WTC11 (cell line): Measurements from ENCODE around the gene TBC1D1. TPM values are rescaled to one million over a fixed set of nuclear protein-coding genes. Genes with fewer than 3 reads are reported as not detected.

ENCODE experiments used
- ATAC-seq: fragments of 200-7000 bp; cut with Tn5 transposase; 2 replicates; pipeline ENCODE4 v1.10.0; 2021; ENCODE audit warnings: mild to moderate bottlenecking, moderate library complexity
- CTCF ChIA-PET: fragments of 300-600 bp; sonication (Branson Sonifier 250); formaldehyde crosslinking; loops from one replicate; lab custom pipeline; 2021; ENCODE audit warnings: antibody characterized with exemption; lab: Charles Lee
- POLR2A ChIA-PET: fragments of 350-600 bp; sonication (Branson Sonifier 250); formaldehyde crosslinking; loops from one replicate; lab custom pipeline; 2021; ENCODE audit warnings: antibody characterized with exemption; lab: Charles Lee
- DNase-seq: peaks from one replicate; pipeline ENCODE4 v3.0.0; 2021; ENCODE audit warnings: low spot score
- H3K27ac Mint-ChIP-seq: 2 replicates; pipeline ENCODE4 v1.8.0; 2021; ENCODE audit warnings: mixed read lengths
- H3K27me3 Mint-ChIP-seq: 2 replicates; pipeline ENCODE4 v1.8.0; 2021; ENCODE audit warnings: low read depth, mild to moderate bottlenecking, moderate library complexity, mixed read lengths
- H3K36me3 Mint-ChIP-seq: 2 replicates; pipeline ENCODE4 v1.8.0; 2021; ENCODE audit warnings: mixed read lengths
- H3K4me1 Mint-ChIP-seq: 2 replicates; pipeline ENCODE4 v1.8.0; 2022; ENCODE audit warnings: mixed read lengths
- H3K4me3 Mint-ChIP-seq: 2 replicates; pipeline ENCODE4 v1.8.0; 2021; ENCODE audit warnings: mild to moderate bottlenecking, moderate library complexity, mixed read lengths
- H3K9me3 Mint-ChIP-seq: 2 replicates; pipeline ENCODE4 v1.8.0; 2021; ENCODE audit warnings: mixed read lengths
- CREM ChIP-seq: sonication (generic); formaldehyde crosslinking; IDR thresholded peaks from 2 replicates; pipeline ENCODE4 v1.8.1; 2022; ENCODE audit warnings: mild to moderate bottlenecking, missing genetic modification reagents, moderate library complexity
- ESRRA ChIP-seq: sonication (generic); formaldehyde crosslinking; IDR thresholded peaks from 2 replicates; pipeline ENCODE4 v1.8.1; 2022; ENCODE audit warnings: mild to moderate bottlenecking, missing genetic modification reagents, borderline replicate concordance
- FOXK1 ChIP-seq: sonication (generic); formaldehyde crosslinking; IDR thresholded peaks from 2 replicates; pipeline ENCODE4 v1.8.0; 2022; ENCODE audit warnings: mild to moderate bottlenecking, moderate library complexity, missing genetic modification reagents
- GTF2I ChIP-seq: fragments of 250-450 bp; sonication (Bioruptor Pico); conservative IDR thresholded peaks from 2 replicates; pipeline ENCODE4 v1.4.0; 2021; ENCODE audit warnings: mild to moderate bottlenecking
- JUN ChIP-seq: sonication (generic); formaldehyde crosslinking; IDR thresholded peaks from 2 replicates; pipeline ENCODE4 v1.8.0; 2023; ENCODE audit warnings: mild to moderate bottlenecking, missing genetic modification reagents
- MXD4 ChIP-seq: fragments of 250-450 bp; sonication (Bioruptor Pico); IDR thresholded peaks from 2 replicates; pipeline ENCODE4 v1.8.0; 2021; ENCODE audit warnings: mild to moderate bottlenecking, moderate library complexity, borderline replicate concordance
- NR1H2 ChIP-seq: sonication (generic); formaldehyde crosslinking; IDR thresholded peaks from 2 replicates; pipeline ENCODE4 v1.9.0; 2021; ENCODE audit warnings: mild to moderate bottlenecking, moderate library complexity, missing genetic modification reagents
- NR3C1 ChIP-seq: sonication (generic); formaldehyde crosslinking; conservative IDR thresholded peaks from 2 replicates; pipeline ENCODE4 v1.8.1; 2023; ENCODE audit warnings: low read depth, mild to moderate bottlenecking, missing genetic modification reagents
- PRRX2 ChIP-seq: fragments of 250-450 bp; sonication (Bioruptor Pico); IDR thresholded peaks from 2 replicates; pipeline ENCODE4 v1.8.0; 2021; ENCODE audit warnings: mild to moderate bottlenecking
- RELA ChIP-seq: sonication (generic); formaldehyde crosslinking; IDR thresholded peaks from 2 replicates; pipeline ENCODE4 v1.8.1; 2022; ENCODE audit warnings: missing genetic modification reagents, mild to moderate bottlenecking, borderline replicate concordance
- SMAD4 ChIP-seq: sonication (generic); formaldehyde crosslinking; IDR thresholded peaks from 2 replicates; pipeline ENCODE4 v1.8.0; 2022; ENCODE audit warnings: mild to moderate bottlenecking, missing genetic modification reagents
- SP1 ChIP-seq: sonication (generic); formaldehyde crosslinking; conservative IDR thresholded peaks from 2 replicates; pipeline ENCODE4 v1.8.1; 2022; ENCODE audit warnings: missing genetic modification reagents
- ZNF138 ChIP-seq: sonication (generic); formaldehyde crosslinking; conservative IDR thresholded peaks from 2 replicates; pipeline ENCODE4 v1.8.1; 2022; ENCODE audit warnings: mild to moderate bottlenecking, moderate library complexity, missing genetic modification reagents
- ZNF263 ChIP-seq: sonication (generic); formaldehyde crosslinking; IDR thresholded peaks from 2 replicates; pipeline ENCODE4 v1.8.1; 2022; ENCODE audit warnings: low read depth, mild to moderate bottlenecking, moderate library complexity, missing genetic modification reagents
- ZNF396 ChIP-seq: fragments of 250-450 bp; sonication (Bioruptor Pico); IDR thresholded peaks from 2 replicates; pipeline ENCODE4 v1.8.0; 2021; ENCODE audit warnings: mild to moderate bottlenecking, moderate library complexity, borderline replicate concordance
- total RNA-seq: library from RNA; stranded (reverse); gene quantifications from 3 replicates; pipeline ENCODE4 v1.2.3, GENCODE V29; 2021
- TF ChIP-seq, protein P1 (sequence below): sonication (generic); formaldehyde crosslinking; IDR thresholded peaks from 2 replicates; pipeline ENCODE4 v1.8.1; 2022; ENCODE audit warnings: mild to moderate bottlenecking, moderate library complexity, missing genetic modification reagents
- TF ChIP-seq, protein P2 (sequence below): fragments of 250-450 bp; sonication (Bioruptor Pico); IDR thresholded peaks from 2 replicates; pipeline ENCODE4 v1.9.0; 2021; ENCODE audit warnings: mild to moderate bottlenecking
- TF ChIP-seq, protein P3 (sequence below): fragments of 250-450 bp; sonication (Bioruptor Pico); IDR thresholded peaks from 2 replicates; pipeline ENCODE4 v1.9.0; 2021; ENCODE audit warnings: mild to moderate bottlenecking, borderline replicate concordance
- TF ChIP-seq, protein P4 (sequence below): sonication (generic); formaldehyde crosslinking; IDR thresholded peaks from 2 replicates; pipeline ENCODE4 v1.8.1; 2023; ENCODE audit warnings: mild to moderate bottlenecking, missing genetic modification reagents
- TF ChIP-seq, protein P5 (sequence below): sonication (generic); formaldehyde crosslinking; conservative IDR thresholded peaks from 2 replicates; pipeline ENCODE4 v1.8.1; 2023; ENCODE audit warnings: mild to moderate bottlenecking, low read depth, missing genetic modification reagents, moderate library complexity
- TF ChIP-seq, protein P6 (sequence below): sonication (generic); formaldehyde crosslinking; IDR thresholded peaks from 2 replicates; pipeline ENCODE4 v1.8.1; 2022; ENCODE audit warnings: missing genetic modification reagents, borderline replicate concordance
- TF ChIP-seq, protein P7 (sequence below): sonication (generic); formaldehyde crosslinking; IDR thresholded peaks from 2 replicates; pipeline ENCODE4 v1.8.1; 2022; ENCODE audit warnings: low read depth, mild to moderate bottlenecking, moderate library complexity, missing genetic modification reagents, borderline replicate concordance

Gene TBC1D1
- total RNA-seq, 1 experiment from 2014 or later: 134 TPM

DNA sequence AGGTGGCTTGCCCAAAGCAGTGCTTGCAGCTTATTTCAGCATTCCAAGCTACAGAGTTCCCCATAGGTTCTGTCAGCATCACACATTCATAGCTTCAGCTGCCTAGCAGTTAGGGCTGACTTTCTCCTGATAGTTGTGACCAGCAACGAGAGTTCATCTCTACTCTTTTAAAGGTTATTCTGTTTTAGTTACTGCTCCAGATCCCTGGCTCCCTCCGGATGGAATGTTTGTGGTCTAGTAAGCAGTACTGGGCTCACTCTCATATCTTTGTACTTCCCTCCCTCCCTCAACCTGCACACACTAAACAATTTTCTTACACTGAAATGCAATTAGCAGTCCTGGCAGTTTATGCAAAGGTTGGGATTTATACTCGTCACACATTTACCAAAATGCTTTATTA lies 113.2 kb downstream of the TBC1D1 start (continued):
- TF ChIP-seq, protein P1, sequence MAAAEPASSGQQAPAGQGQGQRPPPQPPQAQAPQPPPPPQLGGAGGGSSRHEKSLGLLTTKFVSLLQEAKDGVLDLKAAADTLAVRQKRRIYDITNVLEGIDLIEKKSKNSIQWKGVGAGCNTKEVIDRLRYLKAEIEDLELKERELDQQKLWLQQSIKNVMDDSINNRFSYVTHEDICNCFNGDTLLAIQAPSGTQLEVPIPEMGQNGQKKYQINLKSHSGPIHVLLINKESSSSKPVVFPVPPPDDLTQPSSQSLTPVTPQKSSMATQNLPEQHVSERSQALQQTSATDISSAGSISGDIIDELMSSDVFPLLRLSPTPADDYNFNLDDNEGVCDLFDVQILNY (CRISPR knock-in tag): no peak
- TF ChIP-seq GTF2I (CRISPR knock-in tag): no peak
- no peak for TF ChIP-seq ZNF263 (CRISPR knock-in tag)
- TF ChIP-seq SP1 (CRISPR knock-in tag): no peak

DNA sequence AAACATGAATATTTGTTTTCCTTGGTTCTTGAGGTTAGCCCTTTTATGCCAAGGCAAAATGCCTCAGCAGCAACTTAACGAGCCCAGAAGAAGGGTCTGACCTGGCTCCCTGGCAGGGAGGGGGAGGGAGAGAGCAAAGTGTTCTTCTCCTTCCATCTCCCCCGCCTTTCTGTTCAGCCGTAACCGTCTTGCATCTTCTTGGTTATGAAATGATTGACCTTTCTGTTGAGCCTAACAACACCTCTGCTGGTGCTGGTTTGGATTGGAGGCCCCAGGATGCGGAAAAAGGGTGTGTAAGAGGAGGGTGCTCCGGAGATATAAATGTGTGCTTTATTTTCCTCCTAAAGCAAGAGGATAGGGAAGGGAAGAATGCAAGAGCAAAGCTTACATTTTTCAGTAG lies 114.0 kb downstream of the TBC1D1 start:
- Mint-ChIP-seq H3K9me3 (no peaks in the 10 kb centered on the region), H3K27me3 (no peaks in the 10 kb centered on the region), H3K4me3 (no peak overlapping the region), H3K36me3 (no peaks in the 10 kb centered on the region), H3K27ac (peak overlapping the region; percentile 63), H3K4me1 (peaks cover 64% of the 10 kb centered on the region)
- CTCF ChIA-PET: no interaction called here
- DNase-seq (no peak), ATAC-seq (no peak)
- POLR2A ChIA-PET: no interaction called here
- TF ChIP-seq, protein P2, sequence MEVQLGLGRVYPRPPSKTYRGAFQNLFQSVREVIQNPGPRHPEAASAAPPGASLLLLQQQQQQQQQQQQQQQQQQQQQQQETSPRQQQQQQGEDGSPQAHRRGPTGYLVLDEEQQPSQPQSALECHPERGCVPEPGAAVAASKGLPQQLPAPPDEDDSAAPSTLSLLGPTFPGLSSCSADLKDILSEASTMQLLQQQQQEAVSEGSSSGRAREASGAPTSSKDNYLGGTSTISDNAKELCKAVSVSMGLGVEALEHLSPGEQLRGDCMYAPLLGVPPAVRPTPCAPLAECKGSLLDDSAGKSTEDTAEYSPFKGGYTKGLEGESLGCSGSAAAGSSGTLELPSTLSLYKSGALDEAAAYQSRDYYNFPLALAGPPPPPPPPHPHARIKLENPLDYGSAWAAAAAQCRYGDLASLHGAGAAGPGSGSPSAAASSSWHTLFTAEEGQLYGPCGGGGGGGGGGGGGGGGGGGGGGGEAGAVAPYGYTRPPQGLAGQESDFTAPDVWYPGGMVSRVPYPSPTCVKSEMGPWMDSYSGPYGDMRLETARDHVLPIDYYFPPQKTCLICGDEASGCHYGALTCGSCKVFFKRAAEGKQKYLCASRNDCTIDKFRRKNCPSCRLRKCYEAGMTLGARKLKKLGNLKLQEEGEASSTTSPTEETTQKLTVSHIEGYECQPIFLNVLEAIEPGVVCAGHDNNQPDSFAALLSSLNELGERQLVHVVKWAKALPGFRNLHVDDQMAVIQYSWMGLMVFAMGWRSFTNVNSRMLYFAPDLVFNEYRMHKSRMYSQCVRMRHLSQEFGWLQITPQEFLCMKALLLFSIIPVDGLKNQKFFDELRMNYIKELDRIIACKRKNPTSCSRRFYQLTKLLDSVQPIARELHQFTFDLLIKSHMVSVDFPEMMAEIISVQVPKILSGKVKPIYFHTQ (CRISPR knock-in tag): no peak
- TF ChIP-seq SMAD4 (CRISPR knock-in tag) (no peak), ESRRA (CRISPR knock-in tag) (no peak), ZNF396 (CRISPR knock-in tag) (no peak), NR3C1 (CRISPR knock-in tag) (no peak), NR1H2 (CRISPR knock-in tag) (no peak), MXD4 (CRISPR knock-in tag) (no peak), PRRX2 (CRISPR knock-in tag) (no peak), JUN (CRISPR knock-in tag) (no peak), ZNF138 (CRISPR knock-in tag) (no peak), FOXK1 (CRISPR knock-in tag) (no peak), RELA (CRISPR knock-in tag) (no peak), CREM (no peak)
- TF ChIP-seq, protein P3, sequence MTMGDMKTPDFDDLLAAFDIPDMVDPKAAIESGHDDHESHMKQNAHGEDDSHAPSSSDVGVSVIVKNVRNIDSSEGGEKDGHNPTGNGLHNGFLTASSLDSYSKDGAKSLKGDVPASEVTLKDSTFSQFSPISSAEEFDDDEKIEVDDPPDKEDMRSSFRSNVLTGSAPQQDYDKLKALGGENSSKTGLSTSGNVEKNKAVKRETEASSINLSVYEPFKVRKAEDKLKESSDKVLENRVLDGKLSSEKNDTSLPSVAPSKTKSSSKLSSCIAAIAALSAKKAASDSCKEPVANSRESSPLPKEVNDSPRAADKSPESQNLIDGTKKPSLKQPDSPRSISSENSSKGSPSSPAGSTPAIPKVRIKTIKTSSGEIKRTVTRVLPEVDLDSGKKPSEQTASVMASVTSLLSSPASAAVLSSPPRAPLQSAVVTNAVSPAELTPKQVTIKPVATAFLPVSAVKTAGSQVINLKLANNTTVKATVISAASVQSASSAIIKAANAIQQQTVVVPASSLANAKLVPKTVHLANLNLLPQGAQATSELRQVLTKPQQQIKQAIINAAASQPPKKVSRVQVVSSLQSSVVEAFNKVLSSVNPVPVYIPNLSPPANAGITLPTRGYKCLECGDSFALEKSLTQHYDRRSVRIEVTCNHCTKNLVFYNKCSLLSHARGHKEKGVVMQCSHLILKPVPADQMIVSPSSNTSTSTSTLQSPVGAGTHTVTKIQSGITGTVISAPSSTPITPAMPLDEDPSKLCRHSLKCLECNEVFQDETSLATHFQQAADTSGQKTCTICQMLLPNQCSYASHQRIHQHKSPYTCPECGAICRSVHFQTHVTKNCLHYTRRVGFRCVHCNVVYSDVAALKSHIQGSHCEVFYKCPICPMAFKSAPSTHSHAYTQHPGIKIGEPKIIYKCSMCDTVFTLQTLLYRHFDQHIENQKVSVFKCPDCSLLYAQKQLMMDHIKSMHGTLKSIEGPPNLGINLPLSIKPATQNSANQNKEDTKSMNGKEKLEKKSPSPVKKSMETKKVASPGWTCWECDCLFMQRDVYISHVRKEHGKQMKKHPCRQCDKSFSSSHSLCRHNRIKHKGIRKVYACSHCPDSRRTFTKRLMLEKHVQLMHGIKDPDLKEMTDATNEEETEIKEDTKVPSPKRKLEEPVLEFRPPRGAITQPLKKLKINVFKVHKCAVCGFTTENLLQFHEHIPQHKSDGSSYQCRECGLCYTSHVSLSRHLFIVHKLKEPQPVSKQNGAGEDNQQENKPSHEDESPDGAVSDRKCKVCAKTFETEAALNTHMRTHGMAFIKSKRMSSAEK: no peak
- TF ChIP-seq, protein P4, sequence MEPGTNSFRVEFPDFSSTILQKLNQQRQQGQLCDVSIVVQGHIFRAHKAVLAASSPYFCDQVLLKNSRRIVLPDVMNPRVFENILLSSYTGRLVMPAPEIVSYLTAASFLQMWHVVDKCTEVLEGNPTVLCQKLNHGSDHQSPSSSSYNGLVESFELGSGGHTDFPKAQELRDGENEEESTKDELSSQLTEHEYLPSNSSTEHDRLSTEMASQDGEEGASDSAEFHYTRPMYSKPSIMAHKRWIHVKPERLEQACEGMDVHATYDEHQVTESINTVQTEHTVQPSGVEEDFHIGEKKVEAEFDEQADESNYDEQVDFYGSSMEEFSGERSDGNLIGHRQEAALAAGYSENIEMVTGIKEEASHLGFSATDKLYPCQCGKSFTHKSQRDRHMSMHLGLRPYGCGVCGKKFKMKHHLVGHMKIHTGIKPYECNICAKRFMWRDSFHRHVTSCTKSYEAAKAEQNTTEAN (CRISPR knock-in tag): no peak
- TF ChIP-seq, protein P5, sequence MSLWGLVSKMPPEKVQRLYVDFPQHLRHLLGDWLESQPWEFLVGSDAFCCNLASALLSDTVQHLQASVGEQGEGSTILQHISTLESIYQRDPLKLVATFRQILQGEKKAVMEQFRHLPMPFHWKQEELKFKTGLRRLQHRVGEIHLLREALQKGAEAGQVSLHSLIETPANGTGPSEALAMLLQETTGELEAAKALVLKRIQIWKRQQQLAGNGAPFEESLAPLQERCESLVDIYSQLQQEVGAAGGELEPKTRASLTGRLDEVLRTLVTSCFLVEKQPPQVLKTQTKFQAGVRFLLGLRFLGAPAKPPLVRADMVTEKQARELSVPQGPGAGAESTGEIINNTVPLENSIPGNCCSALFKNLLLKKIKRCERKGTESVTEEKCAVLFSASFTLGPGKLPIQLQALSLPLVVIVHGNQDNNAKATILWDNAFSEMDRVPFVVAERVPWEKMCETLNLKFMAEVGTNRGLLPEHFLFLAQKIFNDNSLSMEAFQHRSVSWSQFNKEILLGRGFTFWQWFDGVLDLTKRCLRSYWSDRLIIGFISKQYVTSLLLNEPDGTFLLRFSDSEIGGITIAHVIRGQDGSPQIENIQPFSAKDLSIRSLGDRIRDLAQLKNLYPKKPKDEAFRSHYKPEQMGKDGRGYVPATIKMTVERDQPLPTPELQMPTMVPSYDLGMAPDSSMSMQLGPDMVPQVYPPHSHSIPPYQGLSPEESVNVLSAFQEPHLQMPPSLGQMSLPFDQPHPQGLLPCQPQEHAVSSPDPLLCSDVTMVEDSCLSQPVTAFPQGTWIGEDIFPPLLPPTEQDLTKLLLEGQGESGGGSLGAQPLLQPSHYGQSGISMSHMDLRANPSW (CRISPR knock-in tag): no peak
- TF ChIP-seq, protein P6, sequence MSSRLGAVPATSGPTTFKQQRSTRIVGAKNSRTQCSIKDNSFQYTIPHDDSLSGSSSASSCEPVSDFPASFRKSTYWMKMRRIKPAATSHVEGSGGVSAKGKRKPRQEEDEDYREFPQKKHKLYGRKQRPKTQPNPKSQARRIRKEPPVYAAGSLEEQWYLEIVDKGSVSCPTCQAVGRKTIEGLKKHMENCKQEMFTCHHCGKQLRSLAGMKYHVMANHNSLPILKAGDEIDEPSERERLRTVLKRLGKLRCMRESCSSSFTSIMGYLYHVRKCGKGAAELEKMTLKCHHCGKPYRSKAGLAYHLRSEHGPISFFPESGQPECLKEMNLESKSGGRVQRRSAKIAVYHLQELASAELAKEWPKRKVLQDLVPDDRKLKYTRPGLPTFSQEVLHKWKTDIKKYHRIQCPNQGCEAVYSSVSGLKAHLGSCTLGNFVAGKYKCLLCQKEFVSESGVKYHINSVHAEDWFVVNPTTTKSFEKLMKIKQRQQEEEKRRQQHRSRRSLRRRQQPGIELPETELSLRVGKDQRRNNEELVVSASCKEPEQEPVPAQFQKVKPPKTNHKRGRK (CRISPR knock-in tag): no peak
- TF ChIP-seq, protein P7, sequence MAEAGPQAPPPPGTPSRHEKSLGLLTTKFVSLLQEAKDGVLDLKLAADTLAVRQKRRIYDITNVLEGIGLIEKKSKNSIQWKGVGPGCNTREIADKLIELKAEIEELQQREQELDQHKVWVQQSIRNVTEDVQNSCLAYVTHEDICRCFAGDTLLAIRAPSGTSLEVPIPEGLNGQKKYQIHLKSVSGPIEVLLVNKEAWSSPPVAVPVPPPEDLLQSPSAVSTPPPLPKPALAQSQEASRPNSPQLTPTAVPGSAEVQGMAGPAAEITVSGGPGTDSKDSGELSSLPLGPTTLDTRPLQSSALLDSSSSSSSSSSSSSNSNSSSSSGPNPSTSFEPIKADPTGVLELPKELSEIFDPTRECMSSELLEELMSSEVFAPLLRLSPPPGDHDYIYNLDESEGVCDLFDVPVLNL (CRISPR knock-in tag): no peak
